ENCODE data around the gene TMEM39B. TPM values are rescaled to one million over a fixed set of nuclear protein-coding genes. Genes with fewer than 3 reads are reported as not detected.
"Not testable (repeated sequence)": the region's sequence is repeated elsewhere in the genome, so short reads cannot be mapped to it uniquely, and the experiment has no call there.

TMEM39B gene
- 15.8 TPM for polyA plus RNA-seq (ENCODE audit: insufficient read length)

- DNase-seq, result peak; percentile 97
These were observed at the start of gene TMEM39B for GRCh38 chr1:32072622-32073298. Gene TMEM39B, plus strand, starts transcription at chr1:32072939. Its CDS starts 109 bp downstream, at chr1:32073048.

GRCh38 chr1:32023351-32023750 lies 49.4 kb upstream of the TMEM39B start:
- no peak for DNase-seq

GRCh38 chr1:32025515-32025914 lies 47.2 kb upstream of the TMEM39B start:
- DNase-seq, result no peak

GRCh38 chr1:32028746-32029145 lies 44.0 kb upstream of the TMEM39B start:
- DNase-seq, result no peak

- no peak for DNase-seq
These were observed 41.0 kb upstream of the TMEM39B start for GRCh38 chr1:32031578-32032274.

GRCh38 chr1:32032275-32032615 lies 40.5 kb upstream of the TMEM39B start:
- no peak for DNase-seq

GRCh38 chr1:32035119-32035518 lies 37.6 kb upstream of the TMEM39B start:
- no peak for DNase-seq

- DNase-seq, result no peak
These were observed 32.0 kb upstream of the TMEM39B start for GRCh38 chr1:32040711-32041110.

- DNase-seq, result no peak
These were observed 30.4 kb upstream of the TMEM39B start for GRCh38 chr1:32042330-32042729.

- DNase-seq, result no peak
These were observed 28.5 kb upstream of the TMEM39B start for GRCh38 chr1:32044234-32044633.

- DNase-seq, result no peak
These were observed 27.0 kb upstream of the TMEM39B start for GRCh38 chr1:32045772-32046171.

GRCh38 chr1:32047701-32048100 lies 25.0 kb upstream of the TMEM39B start:
- DNase-seq, result no peak

- DNase-seq, result no peak
These were observed 24.3 kb upstream of the TMEM39B start for GRCh38 chr1:32048440-32048839.

- DNase-seq, result no peak
These were observed 21.0 kb upstream of the TMEM39B start for GRCh38 chr1:32051706-32052105.

GRCh38 chr1:32052887-32053286 lies 19.9 kb upstream of the TMEM39B start:
- DNase-seq, result no peak

GRCh38 chr1:32055416-32055815 lies 17.3 kb upstream of the TMEM39B start:
- no peak for DNase-seq

- DNase-seq, result no peak
These were observed 16.1 kb upstream of the TMEM39B start for GRCh38 chr1:32056598-32056997.

- DNase-seq, result no peak
These were observed 11.8 kb upstream of the TMEM39B start for GRCh38 chr1:32060914-32061313.

- no peak for DNase-seq
These were observed 9.9 kb upstream of the TMEM39B start for GRCh38 chr1:32062867-32063230.

- peak; percentile 44 for DNase-seq
These were observed 9.5 kb upstream of the TMEM39B start for GRCh38 chr1:32063261-32063681.

- not testable (repeated sequence) for DNase-seq
These were observed 6.9 kb upstream of the TMEM39B start for GRCh38 chr1:32065613-32066488.

- peak; percentile 66 for DNase-seq
These were observed 6.3 kb upstream of the TMEM39B start for GRCh38 chr1:32066489-32066873.

GRCh38 chr1:32068957-32069588 lies 3.7 kb upstream of the TMEM39B start:
- DNase-seq, result no peak

Measured in hindlimb muscle (tissue), 1 donor.